RWPE1 (cell line): ENCODE results near the gene ANKMY1.

Experiments used
- CTCF ChIA-PET: fragments of 350-600 bp; sonication (Branson Sonifier 250); formaldehyde crosslinking; extraction: SDS; loops from one replicate; lab custom pipeline; 2021; lab: Yijun Ruan, JAX
- POLR2A ChIA-PET: fragments of 400-600 bp; formaldehyde crosslinking; extraction: SDS; loops from one replicate; lab custom pipeline; 2020; ENCODE audit warnings: antibody characterized with exemption; ENCODE audit not compliant: low non-redundant PET; lab: Yijun Ruan, JAX
- DNase-seq: peaks from one replicate; pipeline ENCODE4 v3.0.0; 2012; ENCODE audit warnings: low spot score
- H3K27ac ChIP-seq: fragments of 450-650 bp; 2 replicates; pipeline ENCODE4 v1.5.1; 2017
- TF ChIP-seq, protein P1 (sequence below): fragments of 450-650 bp; conservative IDR thresholded peaks from 2 replicates; pipeline ENCODE4 v1.5.1; 2017; ENCODE audit warnings: low read depth, mild to moderate bottlenecking

Gene ANKMY1

DNA sequence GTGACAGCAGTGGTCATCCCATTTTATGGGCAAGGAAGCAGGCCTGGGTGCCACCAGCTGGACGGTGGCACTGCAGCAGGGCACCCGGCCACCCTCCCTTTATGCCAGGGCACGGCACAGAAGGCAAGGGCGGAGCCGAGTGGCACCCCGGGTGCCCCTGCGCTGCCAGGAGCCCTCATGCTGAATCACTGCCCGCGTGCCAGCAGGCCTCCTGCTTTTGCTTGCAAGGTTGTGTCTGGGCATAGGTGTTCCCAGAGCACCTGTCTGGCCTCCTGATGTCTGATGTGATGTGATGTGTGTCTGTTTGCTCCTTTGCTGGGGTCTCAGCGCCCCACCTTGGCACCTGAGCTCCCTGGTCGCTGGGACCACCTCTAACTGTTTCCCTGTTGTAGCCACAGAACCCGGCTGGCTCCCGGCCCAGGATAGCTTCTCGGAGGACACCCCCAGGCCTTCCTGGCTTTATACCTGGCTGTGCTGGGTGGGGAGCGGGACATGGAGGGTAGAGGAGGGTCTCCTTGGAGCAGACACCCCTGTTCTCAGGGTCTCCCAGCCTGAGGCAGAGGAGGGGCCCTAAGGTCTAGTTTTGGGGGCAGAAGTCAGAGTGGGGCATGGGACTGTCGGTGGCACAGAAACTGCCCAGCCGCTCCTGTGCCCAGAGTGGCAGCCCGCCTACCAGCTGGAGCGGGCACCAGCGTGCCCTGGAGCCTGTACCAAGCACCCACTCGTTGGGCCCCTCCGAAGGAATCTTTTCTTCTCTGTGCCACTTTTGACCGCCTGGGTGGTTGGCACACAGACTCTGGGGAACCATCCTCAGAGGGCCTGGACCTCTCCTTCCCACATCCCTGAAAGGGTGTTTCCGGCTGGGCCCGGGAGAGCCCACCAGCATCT is 118.7 kb downstream of the ANKMY1 start:
- TF ChIP-seq, protein P1, sequence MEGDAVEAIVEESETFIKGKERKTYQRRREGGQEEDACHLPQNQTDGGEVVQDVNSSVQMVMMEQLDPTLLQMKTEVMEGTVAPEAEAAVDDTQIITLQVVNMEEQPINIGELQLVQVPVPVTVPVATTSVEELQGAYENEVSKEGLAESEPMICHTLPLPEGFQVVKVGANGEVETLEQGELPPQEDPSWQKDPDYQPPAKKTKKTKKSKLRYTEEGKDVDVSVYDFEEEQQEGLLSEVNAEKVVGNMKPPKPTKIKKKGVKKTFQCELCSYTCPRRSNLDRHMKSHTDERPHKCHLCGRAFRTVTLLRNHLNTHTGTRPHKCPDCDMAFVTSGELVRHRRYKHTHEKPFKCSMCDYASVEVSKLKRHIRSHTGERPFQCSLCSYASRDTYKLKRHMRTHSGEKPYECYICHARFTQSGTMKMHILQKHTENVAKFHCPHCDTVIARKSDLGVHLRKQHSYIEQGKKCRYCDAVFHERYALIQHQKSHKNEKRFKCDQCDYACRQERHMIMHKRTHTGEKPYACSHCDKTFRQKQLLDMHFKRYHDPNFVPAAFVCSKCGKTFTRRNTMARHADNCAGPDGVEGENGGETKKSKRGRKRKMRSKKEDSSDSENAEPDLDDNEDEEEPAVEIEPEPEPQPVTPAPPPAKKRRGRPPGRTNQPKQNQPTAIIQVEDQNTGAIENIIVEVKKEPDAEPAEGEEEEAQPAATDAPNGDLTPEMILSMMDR = no peak
- ChIA-PET CTCF (interaction anchor here (0.6 to 2.1 kb wide), 12 partner anchors 8 to 340 kb away, joined by 3 to 17 read pairs (median 3); no protein-coding TSS in a partner anchor), POLR2A (no interaction called here)
- H3K27ac ChIP-seq = peak overlapping the region; percentile 100
- no peak for DNase-seq

DNA sequence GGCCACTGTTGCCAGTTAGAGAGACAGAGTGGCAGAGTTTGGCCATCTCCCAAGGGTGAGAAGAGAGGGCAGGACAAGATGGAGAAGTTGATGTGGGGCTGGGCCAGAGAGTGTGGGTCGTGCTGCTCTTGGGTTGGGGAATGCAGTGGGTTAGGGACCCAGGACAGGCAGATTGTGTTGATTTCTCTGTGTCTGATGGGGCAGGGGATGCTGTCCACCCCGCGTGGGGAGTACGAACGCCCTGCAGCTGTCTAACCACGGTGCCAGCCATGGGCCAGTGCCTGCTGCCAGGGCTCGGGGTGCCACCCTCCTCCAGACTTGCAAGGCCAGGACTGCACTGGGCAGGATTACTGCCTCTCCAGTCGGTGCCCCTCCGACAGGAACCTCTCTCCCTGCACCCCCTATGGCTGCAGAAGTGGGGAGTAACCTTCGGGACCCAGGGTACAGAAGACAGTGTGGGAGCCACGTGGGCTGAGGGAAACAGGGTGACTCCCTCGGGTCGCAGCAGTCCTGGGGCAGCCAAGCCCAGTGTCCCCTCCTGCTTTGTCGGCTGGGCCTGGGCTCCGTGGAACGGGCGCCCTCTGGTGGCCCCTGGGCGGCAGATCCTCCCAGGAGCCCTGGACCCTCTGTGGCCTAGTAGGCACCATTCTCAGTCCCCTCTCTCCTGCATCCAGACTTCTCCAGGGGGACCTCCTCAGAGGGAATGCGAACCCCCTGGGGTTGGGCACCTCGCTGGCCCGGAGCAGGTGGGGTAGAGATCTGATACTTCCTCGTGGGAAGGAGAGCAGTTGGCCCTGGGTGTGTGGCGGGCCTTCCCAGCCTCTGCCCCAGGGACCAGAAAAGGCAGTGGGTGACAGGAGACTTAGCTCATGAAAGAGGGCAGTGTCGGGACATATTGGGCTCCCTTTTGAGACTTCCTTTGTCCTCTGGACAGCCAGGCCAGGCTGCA is 119.7 kb downstream of the ANKMY1 start:
- TF ChIP-seq, protein P1 = peak; percentile 95
- CTCF ChIA-PET = interaction anchor here (0.6 to 2.1 kb wide), 13 partner anchors 9 to 339 kb away, joined by 3 to 17 read pairs (median 3); no protein-coding TSS in a partner anchor
- POLR2A ChIA-PET = no interaction called here
- peak; percentile 63 for DNase-seq
- peak overlapping the region; percentile 100 for H3K27ac ChIP-seq

DNA sequence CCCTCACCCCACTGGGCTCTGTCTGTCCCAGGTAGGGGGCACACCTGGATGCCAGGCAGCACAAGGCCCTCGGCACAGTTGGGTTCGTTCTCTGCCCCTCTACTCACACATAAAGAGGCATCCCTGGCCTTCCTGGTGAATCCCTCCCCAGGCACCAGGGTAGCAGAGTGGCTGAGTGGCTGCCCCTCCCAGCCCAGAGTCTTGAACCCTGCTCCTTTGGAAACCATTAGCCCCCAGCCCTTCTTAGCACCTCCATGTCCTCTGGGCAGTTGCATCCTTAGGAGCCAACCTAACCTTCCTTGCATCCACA is 120.3 kb downstream of the ANKMY1 start:
- no peak for DNase-seq
- ChIA-PET POLR2A (no interaction called here), CTCF (interaction anchor here (0.6 kb wide), 1 partner anchor 205 kb away, joined by 3 read pairs; no protein-coding TSS in a partner anchor)
- H3K27ac ChIP-seq = peak overlapping the region; percentile 100
- TF ChIP-seq, protein P1 = no peak

DNA sequence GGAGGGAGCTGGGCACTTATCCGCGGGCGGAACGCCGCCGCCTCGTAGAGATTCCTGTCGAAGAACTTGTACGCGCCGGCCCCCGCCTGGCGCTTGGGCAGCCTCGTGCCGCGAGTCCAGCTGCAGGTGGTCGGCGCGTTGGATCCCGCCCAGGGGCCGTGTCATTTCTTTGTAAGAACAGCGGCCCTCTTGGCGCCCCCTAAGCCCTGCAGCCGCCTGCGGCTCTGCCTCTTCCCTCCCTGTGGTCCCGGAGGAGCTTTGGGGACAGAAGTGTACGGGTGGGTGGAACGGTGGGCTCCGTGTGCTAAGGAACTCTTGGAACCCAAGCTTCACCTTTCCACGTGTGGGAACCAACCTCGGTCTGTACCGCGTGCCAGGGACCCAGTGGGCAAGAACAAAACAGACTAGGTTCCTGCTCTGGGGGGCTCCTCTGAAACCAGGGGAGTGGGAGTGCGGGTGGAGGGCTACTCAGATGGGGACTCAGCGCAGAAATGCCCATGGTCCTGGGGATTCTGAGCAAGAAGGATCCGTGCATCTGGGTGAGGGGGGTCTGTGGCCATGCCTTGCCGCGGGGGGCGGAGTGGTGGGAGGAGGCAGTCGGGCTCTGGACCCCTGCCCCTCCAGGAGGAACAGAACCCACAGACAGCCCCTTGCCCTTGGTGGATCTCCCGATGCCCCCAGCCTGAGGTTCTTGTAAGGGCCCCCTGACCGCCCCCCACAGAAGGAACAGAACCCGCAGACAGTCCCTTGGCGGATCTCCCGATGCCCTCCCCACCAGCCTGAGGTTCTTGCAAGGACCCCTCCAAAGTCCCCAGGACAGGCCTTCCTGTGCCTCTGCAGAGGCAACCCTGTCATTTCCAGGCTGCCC is 120.9 kb downstream of the ANKMY1 start:
- peak overlapping the region; percentile 100 for H3K27ac ChIP-seq
- CTCF ChIA-PET = interaction anchor here (0.6 to 2.0 kb wide), 6 partner anchors 15 to 287 kb away, joined by 3 to 15 read pairs (median 4); no protein-coding TSS in a partner anchor
- TF ChIP-seq, protein P1 = no peak
- DNase-seq = no peak
- POLR2A ChIA-PET = interaction anchor here (0.6 to 0.9 kb wide), 2 partner anchors 185 to 275 kb away, joined by 3 to 5 read pairs; no protein-coding TSS in a partner anchor

DNA sequence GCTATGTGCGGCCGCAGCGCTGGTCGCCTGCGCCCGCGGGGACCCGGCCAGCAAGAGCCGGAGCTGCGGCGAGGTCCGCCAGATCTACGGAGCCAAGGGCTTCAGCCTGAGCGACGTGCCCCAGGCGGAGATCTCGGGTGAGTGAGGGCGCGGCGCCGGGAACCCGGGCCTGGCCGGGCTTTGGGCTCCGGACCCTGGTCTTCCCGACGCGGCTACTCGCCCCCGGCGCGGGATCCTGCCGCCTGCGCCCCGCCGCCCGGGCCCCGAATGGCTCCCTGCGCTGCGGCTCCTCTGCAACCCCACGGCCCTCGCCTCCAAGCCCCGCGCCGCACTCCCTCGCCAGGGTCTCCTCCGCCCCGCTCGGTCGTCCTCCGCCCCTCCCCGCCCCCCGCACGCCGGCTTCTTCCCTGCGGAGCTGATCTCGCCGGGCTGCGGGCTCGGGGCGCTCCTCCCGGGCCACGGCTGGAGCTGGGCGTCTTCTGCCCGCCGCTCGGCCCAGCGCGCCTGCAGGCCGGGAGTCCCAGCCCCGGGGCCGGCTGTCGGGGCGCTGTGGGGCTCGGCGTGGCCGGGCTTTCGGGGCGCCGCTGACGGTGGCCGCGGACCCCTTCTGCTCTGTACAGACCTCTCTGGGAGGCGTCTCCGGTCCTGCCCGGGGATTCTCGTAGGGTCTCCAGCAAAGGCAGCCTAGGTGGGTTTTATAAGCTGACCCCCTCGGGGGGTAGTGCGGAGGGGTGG is 121.7 kb downstream of the ANKMY1 start:
- peak overlapping the region; percentile 100 for H3K27ac ChIP-seq
- ChIA-PET POLR2A (interaction anchor here (0.6 to 0.9 kb wide), 2 partner anchors 184 to 274 kb away, joined by 3 to 5 read pairs; no protein-coding TSS in a partner anchor), CTCF (interaction anchor here (0.6 to 2.0 kb wide), 8 partner anchors 15 to 292 kb away, joined by 3 to 15 read pairs (median 4); no protein-coding TSS in a partner anchor)
- DNase-seq = no peak
- TF ChIP-seq, protein P1 = no peak
